Stimulated activated naive CD8-positive, alpha-beta T cell treated with anti-CD3 and anti-CD28 coated beads, Interleukin-15, Interleukin-2, amounts not matched to agents 100 ng/mL and 50 ng/mL, for 24 hours (primary cell): ENCODE results near the gene IRF3.

Experiments used
- H3K27ac Mint-ChIP-seq: one replicate; pipeline ENCODE4 v1.8.0; 2021; ENCODE audit warnings: mild to moderate bottlenecking, mixed read lengths
- H3K27me3 Mint-ChIP-seq: one replicate; pipeline ENCODE4 v1.8.0; 2021; ENCODE audit warnings: mixed read lengths
- H3K36me3 Mint-ChIP-seq: one replicate; pipeline ENCODE4 v1.8.0; 2021; ENCODE audit warnings: low read depth, mixed read lengths
- H3K4me1 Mint-ChIP-seq: one replicate; pipeline ENCODE4 v1.8.0; 2021; ENCODE audit warnings: low read depth, mixed read lengths
- H3K4me3 Mint-ChIP-seq: one replicate; pipeline ENCODE4 v1.8.0; 2021; ENCODE audit warnings: mild to moderate bottlenecking, mixed read lengths
- H3K9me3 Mint-ChIP-seq: one replicate; pipeline ENCODE4 v1.8.0; 2021; ENCODE audit warnings: mixed read lengths

Gene IRF3

GRCh38 chr19:49680421-49681351, 15.0 kb upstream of the IRF3 start:
- Mint-ChIP-seq H3K36me3 (peaks cover 55% of the 10 kb centered on the region), H3K4me1 (peaks cover 44% of the 10 kb centered on the region), H3K4me3 (peak overlapping the region; percentile 98), H3K9me3 (no peaks in the 10 kb centered on the region), H3K27ac (peak overlapping the region; percentile 84), H3K27me3 (no peaks in the 10 kb centered on the region)

DNA sequence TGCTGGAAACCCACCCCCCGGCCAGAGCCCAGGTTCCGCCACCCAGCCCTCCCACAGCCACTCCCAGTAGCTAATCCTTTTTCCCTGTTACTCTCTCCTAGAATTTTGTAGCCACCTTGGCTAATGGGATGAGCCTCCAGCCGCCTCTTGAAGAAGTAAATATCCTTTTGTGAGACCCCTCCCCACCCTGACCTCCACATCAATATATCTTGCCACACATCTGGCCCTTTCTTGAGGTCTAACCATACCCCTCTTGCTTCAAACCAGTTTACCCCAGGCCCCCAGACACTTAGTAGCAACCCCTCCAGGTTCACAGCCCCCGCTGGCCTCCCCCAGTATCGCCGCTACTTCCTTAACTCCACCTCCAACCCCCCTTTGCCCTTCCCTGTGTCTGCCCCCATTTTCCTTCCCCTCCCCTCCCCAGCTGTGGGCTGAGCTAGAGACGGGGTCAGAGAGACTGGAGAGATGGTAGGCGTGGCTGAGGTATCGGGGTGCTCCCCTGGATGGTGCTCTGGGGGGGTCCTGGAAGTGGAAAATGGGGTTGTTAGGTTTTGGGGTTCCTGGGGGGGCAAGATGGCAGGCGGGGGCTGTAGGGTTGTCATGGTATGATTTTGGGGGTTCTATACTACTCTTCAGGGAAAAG, 14.2 kb upstream of the IRF3 start:
- H3K27me3 Mint-ChIP-seq: no peaks in the 10 kb centered on the region
- peak overlapping the region; percentile 84 for H3K27ac Mint-ChIP-seq
- H3K4me3 Mint-ChIP-seq: peak overlapping the region; percentile 98
- peaks cover 47% of the 10 kb centered on the region for H3K36me3 Mint-ChIP-seq
- no peaks in the 10 kb centered on the region for H3K9me3 Mint-ChIP-seq
- peaks cover 44% of the 10 kb centered on the region for H3K4me1 Mint-ChIP-seq

DNA sequence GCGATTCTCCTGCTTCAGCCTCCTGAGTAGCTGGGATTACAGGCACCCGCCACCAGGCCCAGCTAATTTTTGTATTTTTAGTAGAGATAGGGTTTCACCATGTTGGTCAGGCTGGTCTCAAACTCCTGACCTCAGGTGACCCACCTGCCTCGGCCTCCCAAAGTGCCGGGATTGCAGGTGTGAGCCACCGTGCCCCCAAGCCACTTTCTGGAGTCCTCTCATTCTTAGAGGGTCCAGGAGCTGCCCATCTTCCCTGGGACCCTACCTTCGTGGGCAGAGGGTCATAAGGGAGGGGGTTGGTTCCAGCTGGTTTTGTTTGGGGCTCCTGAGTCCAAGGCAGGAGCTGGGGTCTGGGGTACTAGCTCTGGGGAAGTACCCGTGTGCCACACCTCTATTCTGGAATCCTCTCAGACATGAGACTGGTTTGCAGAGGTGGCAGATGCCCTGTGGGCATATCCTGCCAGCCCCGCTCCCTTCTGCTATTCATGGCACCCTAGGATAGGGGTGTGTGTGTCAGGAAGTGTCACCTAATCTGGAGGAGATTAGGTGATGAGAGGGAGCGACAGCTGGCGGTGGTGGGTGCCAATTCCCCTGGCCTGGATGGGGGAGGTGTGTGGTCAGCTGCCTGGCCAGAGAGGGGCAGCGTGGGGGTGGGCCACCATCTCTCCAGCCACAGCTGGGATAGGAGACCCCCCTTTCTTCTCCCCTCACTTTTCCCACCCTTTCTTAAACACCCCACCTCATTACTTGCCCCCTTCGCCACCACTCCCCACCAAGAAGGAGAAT, 13.5 kb upstream of the IRF3 start:
- Mint-ChIP-seq H3K4me1 (peaks cover 44% of the 10 kb centered on the region), H3K27ac (peak overlapping the region; percentile 84), H3K4me3 (peak overlapping the region; percentile 98), H3K27me3 (no peaks in the 10 kb centered on the region), H3K9me3 (no peaks in the 10 kb centered on the region), H3K36me3 (peaks cover 45% of the 10 kb centered on the region)

GRCh38 chr19:49677901-49678674, 12.4 kb upstream of the IRF3 start:
- Mint-ChIP-seq H3K4me3 (peak overlapping the region; percentile 98), H3K27ac (peak overlapping the region; percentile 92), H3K4me1 (peaks cover 44% of the 10 kb centered on the region), H3K9me3 (no peaks in the 10 kb centered on the region), H3K36me3 (peaks cover 39% of the 10 kb centered on the region), H3K27me3 (no peaks in the 10 kb centered on the region)

- Mint-ChIP-seq H3K4me1 (peaks cover 43% of the 10 kb centered on the region), H3K9me3 (no peaks in the 10 kb centered on the region), H3K4me3 (peak within 1 kb of the TSS; percentile 98)
Observed at GRCh38 chr19:49677231-49677900, 11.7 kb upstream of the IRF3 start, which contains the start of gene PRMT1. PRMT1 (plus strand) TSS chr19:49677271; CDS start chr19:49677281, 10 bp downstream.

GRCh38 chr19:49676784-49677230, 11.2 kb upstream of the IRF3 start:
- Mint-ChIP-seq H3K27ac (peak overlapping the region; percentile 100), H3K27me3 (no peaks in the 10 kb centered on the region), H3K4me3 (peak overlapping the region; percentile 98), H3K36me3 (peaks cover 28% of the 10 kb centered on the region), H3K4me1 (peaks cover 43% of the 10 kb centered on the region), H3K9me3 (no peaks in the 10 kb centered on the region)

More at GRCh38 chr19:49677231-49677900, 11.7 kb upstream of the IRF3 start, which contains the start of gene PRMT1:
- Mint-ChIP-seq H3K27me3 (no peaks in the 10 kb centered on the region), H3K36me3 (peaks cover 32% of the 10 kb centered on the region), H3K27ac (peak within 1 kb of the TSS; percentile 100)

DNA sequence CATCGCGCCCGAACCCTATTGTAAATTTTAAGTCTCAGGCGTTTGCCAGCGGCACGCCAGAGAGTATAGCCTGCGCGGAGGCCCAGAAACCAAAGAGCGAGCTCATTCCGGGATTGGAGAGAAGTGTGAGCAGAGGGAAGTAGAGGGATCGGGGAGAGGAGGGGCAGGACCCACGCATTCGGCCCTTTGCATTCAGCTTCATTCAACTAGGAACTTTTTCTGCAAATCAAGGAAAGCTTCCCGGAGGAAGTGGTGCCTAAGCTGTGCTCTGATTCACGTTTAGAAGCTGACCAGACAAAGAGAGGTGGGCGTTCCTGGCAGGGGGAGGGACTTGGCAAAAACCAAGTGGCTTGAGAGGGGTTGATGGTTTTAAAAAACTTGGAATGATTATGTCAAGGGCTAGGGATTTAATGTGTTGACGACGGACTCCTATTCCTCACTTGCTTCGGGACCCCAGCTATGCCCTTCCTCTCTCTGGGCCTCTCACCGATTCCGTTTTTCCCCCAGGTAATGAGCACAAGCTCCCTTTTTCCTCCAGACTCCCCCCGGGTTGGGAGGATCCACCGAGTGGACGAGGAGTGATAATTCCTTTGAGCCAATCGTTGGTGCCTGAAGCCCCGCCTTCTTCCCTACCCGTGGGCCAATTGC, 10.6 kb upstream of the IRF3 start:
- Mint-ChIP-seq H3K27ac (peak overlapping the region; percentile 94), H3K36me3 (peaks cover 29% of the 10 kb centered on the region), H3K4me1 (peaks cover 44% of the 10 kb centered on the region), H3K4me3 (peak overlapping the region; percentile 98), H3K9me3 (no peaks in the 10 kb centered on the region), H3K27me3 (no peaks in the 10 kb centered on the region)

DNA sequence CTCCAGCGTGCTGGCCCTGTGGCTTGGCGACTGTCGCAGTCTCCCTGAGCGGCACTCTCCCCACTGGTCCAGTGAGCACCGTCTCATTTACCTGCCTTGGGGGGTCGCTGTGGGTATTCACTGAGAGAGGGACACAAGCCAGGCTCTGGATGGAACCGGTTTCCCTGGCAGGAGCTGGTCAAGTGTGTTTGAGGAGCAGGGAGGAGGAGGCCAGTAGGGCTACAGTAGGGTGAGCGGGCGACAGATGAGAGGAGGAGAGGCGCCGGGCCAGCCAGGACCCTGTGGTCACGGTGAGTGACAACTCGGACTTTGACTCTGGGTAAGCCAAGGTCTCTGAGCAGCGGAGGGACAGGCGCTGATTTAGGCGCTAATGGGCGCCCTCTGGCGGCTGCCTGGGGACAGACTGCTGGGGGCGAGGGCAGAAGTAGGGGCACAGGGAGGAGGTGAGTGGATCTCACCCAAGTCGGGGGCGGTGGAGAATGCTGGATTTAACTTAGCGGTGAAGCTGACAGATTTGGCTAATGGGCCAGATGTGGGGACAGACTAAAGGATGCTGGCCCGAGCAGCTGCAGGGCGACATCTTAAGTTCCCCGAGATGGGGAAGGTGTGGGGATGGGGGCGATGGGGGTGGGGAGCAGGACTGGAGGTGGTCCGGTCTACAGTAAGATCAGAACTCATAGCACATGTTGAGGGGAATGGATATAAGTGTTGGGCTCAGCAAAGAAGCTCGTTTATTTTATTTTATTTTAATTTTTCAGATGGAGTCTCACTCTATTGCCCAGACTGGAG, 6.7 kb upstream of the IRF3 start:
- H3K27me3 Mint-ChIP-seq: no peaks in the 10 kb centered on the region
- H3K4me3 Mint-ChIP-seq: no peak overlapping the region
- peaks cover 19% of the 10 kb centered on the region for H3K4me1 Mint-ChIP-seq
- no peaks in the 10 kb centered on the region for H3K9me3 Mint-ChIP-seq
- H3K36me3 Mint-ChIP-seq: peaks cover 22% of the 10 kb centered on the region
- H3K27ac Mint-ChIP-seq: no peak overlapping the region

DNA sequence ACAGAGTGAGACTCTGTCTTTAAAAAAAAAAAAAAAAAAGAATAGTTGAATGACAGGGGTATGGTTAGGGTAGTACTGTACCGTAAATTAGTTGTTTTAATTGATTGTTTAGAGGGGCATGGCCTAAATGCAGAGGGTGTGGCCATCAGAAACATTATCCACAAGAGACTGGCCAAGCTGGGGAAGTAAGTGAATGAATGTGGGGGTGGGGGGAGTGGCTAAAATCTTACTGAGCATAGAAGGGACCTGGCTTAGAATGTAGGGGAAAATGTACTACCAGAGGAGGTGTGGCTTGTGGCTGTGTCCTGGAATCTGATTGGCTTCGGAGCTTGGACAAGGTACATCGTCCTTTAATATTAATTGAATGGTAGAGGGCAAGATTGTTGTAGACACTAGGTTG, 3.9 kb upstream of the IRF3 start:
- Mint-ChIP-seq H3K27me3 (no peaks in the 10 kb centered on the region), H3K27ac (no peak overlapping the region), H3K4me3 (no peak overlapping the region), H3K9me3 (no peaks in the 10 kb centered on the region), H3K36me3 (peaks cover 20% of the 10 kb centered on the region), H3K4me1 (peaks cover 27% of the 10 kb centered on the region)

DNA sequence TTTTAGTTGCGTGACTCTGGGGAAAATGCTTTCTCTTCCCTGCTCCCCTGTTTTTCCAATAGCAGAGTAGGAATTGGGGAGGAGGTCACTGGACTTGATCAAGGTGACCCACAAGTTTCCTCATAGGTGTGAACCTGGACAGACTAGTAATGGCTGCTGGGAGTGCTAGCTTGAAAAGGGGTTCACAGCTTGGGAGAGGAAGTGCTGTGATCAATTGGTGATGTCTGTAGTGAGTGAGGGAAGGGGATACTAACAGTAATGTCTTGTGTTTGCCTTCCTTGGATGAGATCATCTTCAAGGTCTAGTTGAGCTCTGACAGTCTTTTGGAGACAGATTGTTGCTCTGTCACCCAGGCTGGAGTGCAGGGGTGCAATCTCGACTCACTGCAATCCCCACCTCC, 1.8 kb upstream of the IRF3 start:
- peak overlapping the region; percentile 93 for H3K27ac Mint-ChIP-seq
- H3K4me1 Mint-ChIP-seq: peaks cover 46% of the 10 kb centered on the region
- peak overlapping the region; percentile 97 for H3K4me3 Mint-ChIP-seq
- no peaks in the 10 kb centered on the region for H3K27me3 Mint-ChIP-seq
- H3K36me3 Mint-ChIP-seq: peaks cover 22% of the 10 kb centered on the region
- H3K9me3 Mint-ChIP-seq: no peaks in the 10 kb centered on the region

DNA sequence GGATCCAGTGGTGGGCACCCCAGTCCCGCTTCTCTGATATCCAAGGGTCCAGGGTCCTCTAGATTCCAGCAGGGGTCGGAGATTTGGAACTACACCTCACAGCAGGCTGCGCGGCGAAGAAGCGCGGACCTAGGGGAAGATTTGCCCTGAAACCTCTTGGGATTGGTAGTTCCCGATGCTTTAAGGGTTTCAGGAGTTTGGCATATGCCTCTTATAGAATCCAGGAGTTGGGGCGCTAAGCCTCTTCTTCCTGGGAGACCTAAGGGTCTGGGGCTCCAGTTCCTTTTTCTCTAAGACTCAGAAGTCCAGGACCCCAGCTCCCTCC, 425 bp upstream of the IRF3 start:
- H3K27me3 Mint-ChIP-seq: no peaks in the 10 kb centered on the region
- peaks cover 28% of the 10 kb centered on the region for H3K36me3 Mint-ChIP-seq
- peak overlapping the region; percentile 93 for H3K27ac Mint-ChIP-seq
- no peaks in the 10 kb centered on the region for H3K9me3 Mint-ChIP-seq
- peak overlapping the region; percentile 97 for H3K4me3 Mint-ChIP-seq
- peaks cover 39% of the 10 kb centered on the region for H3K4me1 Mint-ChIP-seq

DNA sequence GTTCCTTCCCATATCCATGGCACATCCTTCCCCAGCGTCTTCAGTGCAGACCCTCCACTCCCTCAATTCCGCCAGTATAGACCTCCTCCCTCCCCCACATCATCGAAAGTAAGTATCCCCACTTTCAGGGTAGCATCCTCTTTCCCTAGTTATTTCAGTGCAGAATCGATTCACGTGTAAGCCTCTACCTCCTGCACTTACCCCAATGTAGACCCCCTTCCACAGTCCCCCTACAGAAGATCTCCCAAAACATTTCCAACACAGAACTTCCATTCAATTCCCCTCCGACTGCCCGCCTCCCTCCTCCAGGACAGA, 664 bp downstream of the IRF3 start:
- peaks cover 34% of the 10 kb centered on the region for H3K36me3 Mint-ChIP-seq

More for the DNA sequence above, 664 bp downstream of the IRF3 start:
- H3K4me3 Mint-ChIP-seq: peak overlapping the region; percentile 97
- H3K27ac Mint-ChIP-seq: peak overlapping the region; percentile 93
- no peaks in the 10 kb centered on the region for H3K27me3 Mint-ChIP-seq
- H3K4me1 Mint-ChIP-seq: peaks cover 39% of the 10 kb centered on the region
- H3K9me3 Mint-ChIP-seq: no peaks in the 10 kb centered on the region
